ENCODE measurements around the gene CEP70. TPM values are rescaled to one million over a fixed set of nuclear protein-coding genes. Genes with fewer than 3 reads are reported as not detected.

The CEP70 gene
- total RNA-seq, 1 donor from 2014 or later: 90.6 TPM

DNA sequence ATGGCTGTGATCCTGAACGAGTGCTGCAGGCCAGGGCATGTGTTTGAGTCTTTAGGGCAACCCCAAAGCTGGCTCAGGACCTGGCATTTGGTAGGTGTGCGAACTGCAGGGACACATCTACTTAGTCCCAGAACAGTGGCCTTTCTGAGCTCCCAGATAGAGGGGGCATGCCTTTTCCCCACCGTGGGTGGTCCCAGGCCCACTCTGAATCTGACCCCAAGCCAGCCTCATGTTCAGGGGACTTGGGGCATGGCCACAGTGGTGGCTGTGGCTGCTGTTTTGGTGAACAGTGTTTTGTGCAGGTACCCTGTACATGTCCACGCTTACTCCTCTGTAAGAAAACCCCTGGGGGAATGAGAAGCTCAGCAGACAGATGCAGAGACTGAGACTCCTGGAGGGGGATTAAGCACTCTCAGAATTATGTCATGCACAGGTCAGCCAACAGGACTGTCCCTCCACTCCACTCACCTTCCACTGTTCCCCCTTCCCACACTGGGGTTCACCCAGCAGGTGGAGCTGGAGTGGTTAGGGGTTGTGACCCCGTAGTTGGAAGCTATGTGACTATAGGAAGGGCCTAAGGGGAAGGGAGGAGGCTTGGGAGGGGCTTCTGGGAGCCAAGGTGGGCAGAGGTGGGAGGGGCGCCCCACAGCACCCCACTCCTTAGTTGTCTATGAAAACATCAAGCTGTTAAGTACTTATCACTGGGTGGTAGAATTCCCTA, 143.2 kb downstream of the CEP70 start:
- DNase-seq: no peak

DNA sequence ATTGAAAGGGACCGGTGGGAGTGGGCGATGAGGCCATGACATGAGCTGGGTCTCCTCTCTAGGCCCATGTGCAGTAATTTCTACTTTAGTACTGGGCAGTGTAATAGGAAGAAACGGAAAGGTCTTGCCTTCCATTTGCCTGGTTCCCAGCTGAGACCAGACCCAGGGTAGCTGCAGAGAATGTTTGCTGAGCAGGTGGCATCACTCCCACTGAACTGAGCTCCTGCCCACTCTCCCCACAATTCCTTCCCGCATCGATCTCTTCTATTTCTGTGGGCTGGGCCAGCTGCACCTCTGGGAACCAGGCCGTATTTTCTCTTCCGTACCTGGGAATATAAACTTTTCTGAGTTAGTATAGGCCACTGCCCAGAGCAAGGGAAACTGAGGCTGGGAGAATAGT, 143.9 kb downstream of the CEP70 start:
- DNase-seq: no peak

DNA sequence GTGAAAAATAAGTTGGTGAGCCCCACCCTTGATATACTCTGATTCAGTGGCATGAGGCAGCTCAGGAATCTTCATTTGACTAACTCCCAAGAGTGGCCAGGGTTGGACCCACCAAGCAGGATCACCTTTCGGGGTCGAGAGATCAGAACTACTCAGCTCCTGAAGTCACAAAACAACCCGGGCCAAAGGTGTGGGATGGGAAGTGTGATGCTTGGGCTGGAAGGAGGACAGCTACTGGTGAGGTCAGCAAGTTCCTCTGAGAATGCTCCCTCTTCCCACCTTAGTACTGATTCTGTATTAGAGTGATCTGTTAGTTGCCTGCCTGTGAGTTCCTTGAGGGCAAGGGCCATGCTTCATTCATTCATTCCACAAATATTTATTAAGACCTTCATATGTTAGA, 144.6 kb downstream of the CEP70 start:
- no peak for DNase-seq

DNA sequence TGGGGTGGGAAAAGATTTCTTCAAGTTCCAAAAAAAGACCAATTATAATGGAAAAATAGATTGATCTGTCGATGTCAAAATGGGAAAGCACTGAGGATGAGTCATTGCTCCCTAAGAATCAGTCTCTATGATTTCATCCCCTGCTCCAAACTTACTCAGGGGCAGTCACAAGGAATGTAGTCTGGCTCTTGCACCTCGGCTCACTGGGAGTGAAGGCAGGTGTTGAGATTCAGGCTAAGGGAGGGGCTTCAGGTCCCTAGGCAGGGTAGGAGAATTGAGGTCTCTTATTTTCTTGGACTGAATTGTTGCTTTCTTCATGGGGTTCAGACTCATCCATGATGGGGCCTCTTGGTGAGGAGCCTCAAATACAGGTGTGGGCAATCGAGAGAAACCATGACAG, 145.4 kb downstream of the CEP70 start:
- DNase-seq: no peak

DNA sequence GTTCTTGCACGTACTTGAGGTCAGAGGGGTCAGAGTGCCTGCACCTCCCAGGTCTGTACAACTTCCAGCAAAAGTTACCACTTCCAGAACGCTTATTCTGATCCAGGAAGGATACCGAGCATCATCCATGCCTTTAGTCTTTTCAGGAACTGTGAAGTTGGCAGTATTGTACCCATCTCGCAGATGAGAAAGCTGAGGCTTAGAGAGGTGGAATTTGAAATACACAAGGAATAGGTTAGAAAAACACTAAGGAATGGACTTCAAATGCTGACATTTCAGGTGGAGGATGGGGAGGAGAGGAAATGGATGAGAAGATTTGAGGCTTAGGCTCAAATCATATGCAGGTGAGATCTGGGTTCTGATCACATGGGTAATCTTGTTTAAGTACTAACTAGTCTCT, 148.4 kb downstream of the CEP70 start:
- DNase-seq: no peak

DNA sequence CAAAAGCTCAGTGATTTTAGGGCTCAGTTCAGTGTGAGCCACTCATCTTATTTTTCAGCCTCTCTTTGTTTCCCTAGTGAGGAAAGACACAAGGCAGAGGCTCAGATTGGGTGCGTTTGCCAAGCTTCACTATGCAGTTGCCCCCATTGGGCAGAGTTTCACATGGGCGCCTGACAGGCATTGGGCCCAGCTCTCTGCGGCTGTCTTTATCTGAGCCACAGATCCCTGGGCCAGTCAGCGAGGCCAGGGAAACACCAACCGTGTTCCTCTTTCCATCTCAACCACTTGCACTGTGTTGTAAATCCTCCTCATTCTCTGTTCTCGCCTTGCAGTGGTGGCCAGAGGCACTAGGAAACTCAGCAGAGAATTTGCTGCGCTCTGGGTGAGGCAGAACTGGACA, 148.8 kb downstream of the CEP70 start:
- DNase-seq: no peak

Other genes starting within 250 kb of the CEP70 start
- gene MRAS, start 245.7 kb downstream of the CEP70 start, total RNA-seq: 53.3 TPM
- gene ESYT3, start 159.6 kb downstream of the CEP70 start, total RNA-seq: 0.31 TPM
- 20.7 TPM for gene FAIM, start 14.5 kb upstream of the CEP70 start, total RNA-seq
- gene PIK3CB, start 240.7 kb upstream of the CEP70 start, total RNA-seq: 39.3 TPM

Measured in occipital lobe (tissue), 2 donors.